ENCODE measurements around the gene STK32A. TPM values are rescaled to one million over a fixed set of nuclear protein-coding genes. Genes with fewer than 3 reads are reported as not detected.

STK32A gene
- total and polyA plus RNA-seq, 4 donors, result 0.03 to 0.17 (median 0.09) TPM

GRCh38 chr5:147327905-147328304, 93.1 kb downstream of the STK32A start:
- WGBS, result 87% methylated on average over 2 of the region's 2 CpGs

More at GRCh38 chr5:147327905-147328304, 93.1 kb downstream of the STK32A start:
- DNase-seq (ENCODE audit: low spot score), result no peak
- no peaks in the 10 kb centered on the region for H3K27me3 ChIP-seq (ENCODE audit: control insufficient read depth in 4 of 4, insufficient read depth in 4 of 4, low read length in 3 of 4)
- no peaks in the 10 kb centered on the region for H3K4me1 ChIP-seq (ENCODE audit: control insufficient read depth in 4 of 4, insufficient read depth in 4 of 4, low read length in 3 of 4)
- H3K36me3 ChIP-seq (ENCODE audit: control insufficient read depth in 4 of 4, insufficient read depth in 3 of 4, low read depth in 1 of 4, low read length in 3 of 4), result no peaks in the 10 kb centered on the region
- H3K27ac ChIP-seq (ENCODE audit: low read depth in 1 of 2, low read length in 2 of 2), result no peak overlapping the region
- no peak overlapping the region for H3K9ac ChIP-seq (ENCODE audit: low read depth in 1 of 2, low read length in 2 of 2)
- H3K4me3 ChIP-seq (ENCODE audit: low read depth in 1 of 3, low read length in 3 of 3), result no peak overlapping the region
- no peak for TF ChIP-seq MAX (IDR thresholded peaks at IDR 0.05)
- no peak for TF ChIP-seq HNF4G (IDR thresholded peaks at IDR 0.05)
- no peak for TF ChIP-seq YY1 (IDR thresholded peaks at IDR 0.05)
- TF ChIP-seq FOXA1 (IDR thresholded peaks at IDR 0.05), result no peak
- TF ChIP-seq TAF1 (conservative IDR thresholded peaks at IDR 0.05), result no peak
- no peak for TF ChIP-seq JUND (IDR thresholded peaks at IDR 0.05)
- TF ChIP-seq SP1 (IDR thresholded peaks at IDR 0.05), result no peak
- no peak for TF ChIP-seq REST (IDR thresholded peaks at IDR 0.05)
- no peak for TF ChIP-seq ATF3 (IDR thresholded peaks at IDR 0.05)
- no peak for TF ChIP-seq ZBTB33 (IDR thresholded peaks at IDR 0.05)
- TF ChIP-seq NR2F2 (IDR thresholded peaks at IDR 0.05), result no peak
- no peak for TF ChIP-seq CTCF (IDR thresholded peaks at IDR 0.05; ENCODE audit: low read depth, low read length, missing input control)
- no peak for TF ChIP-seq RAD21 (IDR thresholded peaks at IDR 0.05)
- no peak for TF ChIP-seq HNF4A (conservative IDR thresholded peaks at IDR 0.05)
- no peak for TF ChIP-seq RXRA (IDR thresholded peaks at IDR 0.05)
- TF ChIP-seq GABPA (IDR thresholded peaks at IDR 0.05 in 1 of 2, conservative IDR thresholded peaks at IDR 0.05 in 1 of 2), result no peak
- no peak for TF ChIP-seq EGR1 (IDR thresholded peaks at IDR 0.05; ENCODE audit: low read depth in 2 of 2)
- H3K9me3 ChIP-seq (ENCODE audit: control insufficient read depth in 4 of 4, low read length in 3 of 4), result no peaks in the 10 kb centered on the region

Data from liver (tissue), 9 donors.